HCT116 (cell line): ENCODE results near the gene TCP11.

ENCODE experiments used
- CEBPB ChIP-seq: IDR thresholded peaks from 2 replicates; pipeline ENCODE4 v1.6.1; 2012; ENCODE audit warnings: low read depth
- EZH2 ChIP-seq: fragments of 200-600 bp; sonication (generic); IDR thresholded peaks from 2 replicates; pipeline ENCODE4 v1.6.1; 2017; ENCODE audit warnings: antibody characterized with exemption, mixed run types
- MAX ChIP-seq: IDR thresholded peaks from 2 replicates; pipeline ENCODE4 v1.6.1; 2012
- POLR2A ChIP-seq: IDR thresholded peaks from 2 replicates; pipeline ENCODE4 v1.7.0; 2011; ENCODE audit warnings: borderline replicate concordance; ENCODE audit not compliant: insufficient read depth, insufficient read length; ENCODE audit errors: extremely low read depth
- POLR2AphosphoS5 ChIP-seq: IDR thresholded peaks from 2 replicates; pipeline ENCODE4 v1.6.1; 2011; ENCODE audit warnings: mild to moderate bottlenecking, low read depth, low read length, moderate library complexity
- SIN3A ChIP-seq: IDR thresholded peaks from 2 replicates; pipeline ENCODE4 v1.6.1; 2012; ENCODE audit warnings: low read depth
- YY1 ChIP-seq: IDR thresholded peaks from 2 replicates; pipeline ENCODE4 v1.6.1; 2011; ENCODE audit warnings: low read length, low read depth, moderate library complexity, mild to moderate bottlenecking; ENCODE audit not compliant: insufficient replicate concordance; ENCODE audit errors: extremely low read depth
- TF ChIP-seq, protein P1 (sequence below), 3 experiments: fragments of 200-600 bp in 1 of 3; sonication (generic) in 1 of 3; IDR thresholded peaks in 2 of 3; conservative IDR thresholded peaks in 1 of 3; 2 replicates each; pipeline ENCODE4 v1.5.1; 2012 to 2017; ENCODE audit warnings: low read depth in 2 of 3, low read length in 2 of 3, antibody characterized with exemption in 1 of 3, borderline replicate concordance in 1 of 3, control low read depth in 1 of 3, mild to moderate bottlenecking in 1 of 3, mixed read lengths in 1 of 3, mixed run types in 1 of 3, moderate library complexity in 1 of 3; ENCODE audit not compliant: insufficient read depth in 1 of 3

- no peak for TF ChIP-seq MAX
- TF ChIP-seq CEBPB: no peak
- TF ChIP-seq, protein P1, sequence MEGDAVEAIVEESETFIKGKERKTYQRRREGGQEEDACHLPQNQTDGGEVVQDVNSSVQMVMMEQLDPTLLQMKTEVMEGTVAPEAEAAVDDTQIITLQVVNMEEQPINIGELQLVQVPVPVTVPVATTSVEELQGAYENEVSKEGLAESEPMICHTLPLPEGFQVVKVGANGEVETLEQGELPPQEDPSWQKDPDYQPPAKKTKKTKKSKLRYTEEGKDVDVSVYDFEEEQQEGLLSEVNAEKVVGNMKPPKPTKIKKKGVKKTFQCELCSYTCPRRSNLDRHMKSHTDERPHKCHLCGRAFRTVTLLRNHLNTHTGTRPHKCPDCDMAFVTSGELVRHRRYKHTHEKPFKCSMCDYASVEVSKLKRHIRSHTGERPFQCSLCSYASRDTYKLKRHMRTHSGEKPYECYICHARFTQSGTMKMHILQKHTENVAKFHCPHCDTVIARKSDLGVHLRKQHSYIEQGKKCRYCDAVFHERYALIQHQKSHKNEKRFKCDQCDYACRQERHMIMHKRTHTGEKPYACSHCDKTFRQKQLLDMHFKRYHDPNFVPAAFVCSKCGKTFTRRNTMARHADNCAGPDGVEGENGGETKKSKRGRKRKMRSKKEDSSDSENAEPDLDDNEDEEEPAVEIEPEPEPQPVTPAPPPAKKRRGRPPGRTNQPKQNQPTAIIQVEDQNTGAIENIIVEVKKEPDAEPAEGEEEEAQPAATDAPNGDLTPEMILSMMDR (IDR thresholded peaks at IDR 0.05 in 2 of 3, conservative IDR thresholded peaks at IDR 0.05 in 1 of 3; ENCODE audit: borderline replicate concordance in 1 of 3, insufficient read depth in 1 of 3, low read depth in 2 of 3, low read length in 2 of 3): no peak
- no peak for TF ChIP-seq POLR2A
- no peak for TF ChIP-seq POLR2AphosphoS5
- TF ChIP-seq EZH2: no peak
- TF ChIP-seq YY1: no peak
- no peak for TF ChIP-seq SIN3A
Observed at GRCh38 chr6:35089935-35090505, 51.1 kb downstream of the TCP11 start.
